ENCODE results near the gene MPPED2.

- TF ChIP-seq GATA3 (IDR thresholded peaks at IDR 0.05; ENCODE audit: low read depth, low read length) (no peak), GATA2 (IDR thresholded peaks at IDR 0.05; ENCODE audit: low read depth, low read length) (no peak)
Observed at GRCh38 chr11:30631148-30631547, 45.0 kb upstream of the MPPED2 start.

Measured in SH-SY5Y (cell line).